22Rv1 (cell line): ENCODE measurements around the gene MIER3.
"Not testable (repeated sequence)": the region's sequence is repeated elsewhere in the genome, so short reads cannot be mapped to it uniquely, and the experiment has no call there.

ENCODE experiments used
- H3K27ac ChIP-seq: fragments of 450-650 bp; 2 replicates; pipeline ENCODE4 v1.5.1; 2017
- ZFX ChIP-seq: fragments of 450-650 bp; IDR thresholded peaks from 2 replicates; pipeline ENCODE4 v1.6.1; 2017; ENCODE audit warnings: antibody characterized with exemption, borderline replicate concordance
- TF ChIP-seq, protein P1 (sequence below): fragments of 450-650 bp; IDR thresholded peaks from 2 replicates; pipeline ENCODE4 v1.5.1; 2017; ENCODE audit warnings: mild to moderate bottlenecking

MIER3 gene

DNA sequence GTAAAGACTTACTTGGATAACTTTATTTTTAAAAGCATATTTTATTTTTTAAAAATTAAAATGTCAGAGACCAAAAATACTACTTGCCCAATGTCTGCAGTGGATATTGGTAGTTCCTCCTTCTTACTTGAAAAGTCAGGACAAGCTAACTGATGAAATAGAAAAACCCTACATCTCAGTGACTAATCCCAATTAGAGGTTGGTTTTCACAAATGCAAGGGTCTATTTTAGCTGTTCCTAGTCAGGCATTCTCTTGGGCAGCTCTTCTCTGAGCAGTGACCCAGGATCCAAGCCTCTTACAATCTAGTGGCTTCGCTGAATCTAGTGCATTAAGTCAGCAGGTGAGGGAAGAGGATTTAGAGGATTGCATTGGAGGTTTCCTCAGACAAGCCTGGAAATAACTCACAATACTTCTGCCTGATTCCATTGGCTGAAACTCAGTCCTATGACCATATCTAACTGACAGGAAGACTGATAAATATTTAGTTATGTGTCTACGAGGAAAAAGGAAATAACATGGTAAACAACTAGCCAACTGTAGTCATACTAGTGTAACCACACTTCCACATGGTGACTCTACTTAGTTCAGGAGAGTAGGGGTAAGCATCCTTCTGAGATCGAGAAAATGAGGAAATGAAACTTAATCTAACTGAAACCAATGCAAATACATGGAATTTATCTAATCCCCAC lies 34.2 kb upstream of the MIER3 start:
- no peak overlapping the region for H3K27ac ChIP-seq
- no peak for TF ChIP-seq ZFX
- TF ChIP-seq, protein P1, sequence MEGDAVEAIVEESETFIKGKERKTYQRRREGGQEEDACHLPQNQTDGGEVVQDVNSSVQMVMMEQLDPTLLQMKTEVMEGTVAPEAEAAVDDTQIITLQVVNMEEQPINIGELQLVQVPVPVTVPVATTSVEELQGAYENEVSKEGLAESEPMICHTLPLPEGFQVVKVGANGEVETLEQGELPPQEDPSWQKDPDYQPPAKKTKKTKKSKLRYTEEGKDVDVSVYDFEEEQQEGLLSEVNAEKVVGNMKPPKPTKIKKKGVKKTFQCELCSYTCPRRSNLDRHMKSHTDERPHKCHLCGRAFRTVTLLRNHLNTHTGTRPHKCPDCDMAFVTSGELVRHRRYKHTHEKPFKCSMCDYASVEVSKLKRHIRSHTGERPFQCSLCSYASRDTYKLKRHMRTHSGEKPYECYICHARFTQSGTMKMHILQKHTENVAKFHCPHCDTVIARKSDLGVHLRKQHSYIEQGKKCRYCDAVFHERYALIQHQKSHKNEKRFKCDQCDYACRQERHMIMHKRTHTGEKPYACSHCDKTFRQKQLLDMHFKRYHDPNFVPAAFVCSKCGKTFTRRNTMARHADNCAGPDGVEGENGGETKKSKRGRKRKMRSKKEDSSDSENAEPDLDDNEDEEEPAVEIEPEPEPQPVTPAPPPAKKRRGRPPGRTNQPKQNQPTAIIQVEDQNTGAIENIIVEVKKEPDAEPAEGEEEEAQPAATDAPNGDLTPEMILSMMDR = no peak

DNA sequence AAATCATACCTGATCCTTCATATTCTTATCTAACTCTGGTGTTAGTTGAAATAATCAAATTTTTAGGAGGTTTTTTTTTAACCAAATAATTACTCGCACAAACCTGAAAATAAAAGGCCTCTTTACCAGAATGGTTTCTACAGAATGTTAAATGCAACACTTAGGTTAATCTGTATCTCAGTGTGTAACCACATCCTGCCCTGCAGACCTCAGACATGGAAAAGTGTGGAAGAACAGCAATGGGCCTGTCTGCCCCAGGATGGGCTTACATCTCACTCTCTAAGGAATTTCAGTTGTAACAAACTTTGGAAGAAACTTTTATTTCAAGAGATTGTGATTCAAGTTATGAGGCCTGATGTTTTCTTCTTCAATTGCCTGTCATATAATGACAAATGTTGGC lies 32.5 kb upstream of the MIER3 start:
- no peak for TF ChIP-seq ZFX
- TF ChIP-seq, protein P1 = no peak
- no peak overlapping the region for H3K27ac ChIP-seq

DNA sequence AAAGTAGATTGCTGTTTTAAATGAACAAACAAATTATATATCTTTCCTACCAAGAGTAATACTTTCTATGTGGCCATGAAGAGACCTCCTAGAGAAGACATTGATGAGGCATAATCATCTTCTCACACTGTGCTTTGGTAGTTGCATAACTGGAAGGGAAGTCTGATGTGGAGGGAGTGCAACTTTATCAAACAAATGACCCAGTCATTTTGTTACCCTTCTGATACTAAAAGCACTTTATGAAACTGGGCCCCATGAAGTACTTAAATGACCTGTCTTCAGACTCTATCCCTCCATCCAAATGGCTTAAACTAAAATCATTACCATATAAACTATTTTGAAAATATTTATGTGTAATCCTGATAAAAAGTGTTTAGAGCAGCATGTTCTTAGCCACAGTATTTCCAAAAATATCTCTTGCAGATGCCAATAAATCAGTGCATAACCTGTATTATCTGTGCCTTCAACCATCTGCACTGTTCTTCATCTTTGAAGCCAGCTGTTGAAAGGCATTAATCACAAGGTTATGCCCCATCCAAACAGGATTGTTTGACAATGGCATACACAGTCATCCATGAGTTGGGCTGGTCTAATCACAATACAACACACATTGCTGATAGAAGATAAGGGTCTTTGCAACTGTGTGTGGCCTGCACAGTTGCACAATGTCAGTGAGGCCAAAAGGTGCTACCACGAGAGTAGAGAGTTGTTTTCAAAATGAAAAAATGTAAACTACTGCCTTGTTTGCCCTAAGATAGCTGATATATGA lies 31.9 kb upstream of the MIER3 start:
- H3K27ac ChIP-seq = no peak overlapping the region
- TF ChIP-seq, protein P1 = no peak
- no peak for TF ChIP-seq ZFX

DNA sequence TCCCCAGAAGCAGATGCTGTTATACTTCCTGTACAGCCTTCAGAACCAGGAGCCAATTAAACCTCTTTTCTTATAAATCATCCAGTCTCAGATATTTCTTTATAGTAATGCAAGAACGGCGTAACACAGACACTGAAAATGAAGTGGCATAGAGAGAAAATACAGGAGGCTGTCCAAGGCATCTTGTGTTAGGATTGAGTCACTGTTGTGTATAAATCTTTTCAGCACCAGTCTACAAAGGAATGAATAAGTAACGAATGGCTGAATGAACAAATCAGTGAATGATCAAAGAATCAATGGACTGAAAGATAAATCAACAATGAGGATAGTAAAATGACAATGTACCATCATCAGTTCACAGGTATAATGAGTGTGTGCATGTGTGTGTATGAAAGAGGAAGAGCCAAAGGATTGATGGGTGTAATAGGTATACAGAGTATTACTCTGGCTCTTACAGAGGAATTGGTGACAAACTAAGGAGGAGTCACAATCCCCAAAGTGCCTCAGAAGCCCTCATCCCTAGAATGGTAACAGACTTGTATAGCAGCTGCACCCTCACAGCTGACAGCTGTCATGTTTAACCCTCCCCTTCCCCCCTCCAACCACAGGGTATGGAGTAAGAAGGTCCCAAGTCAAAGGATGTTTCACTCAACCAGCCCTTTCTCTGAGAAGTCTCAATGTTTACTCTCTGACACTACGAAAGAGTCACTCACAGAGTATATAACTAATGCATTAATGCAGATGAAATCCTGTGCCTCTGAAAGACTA lies 29.8 kb upstream of the MIER3 start:
- no peak overlapping the region for H3K27ac ChIP-seq

DNA sequence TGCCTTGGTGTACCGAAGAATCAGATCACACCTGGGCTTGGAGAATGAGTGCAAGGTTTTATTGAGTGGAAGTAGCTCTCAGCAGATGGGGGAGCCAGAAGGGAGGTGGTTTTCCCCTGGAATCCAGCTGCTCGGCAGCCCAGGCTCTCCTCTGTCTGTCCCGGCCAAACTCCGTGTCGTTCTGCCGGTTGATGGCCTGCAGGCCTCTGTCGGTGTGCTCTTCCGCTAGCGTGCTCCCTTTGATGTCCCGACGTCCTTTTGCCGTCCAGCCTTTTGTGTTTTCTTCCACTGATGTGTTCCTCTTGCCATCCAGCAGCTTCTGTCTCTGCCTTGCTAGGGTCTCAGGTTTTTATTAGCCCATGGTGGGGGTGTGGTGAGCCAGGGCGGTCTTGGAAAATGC lies 28.0 kb upstream of the MIER3 start:
- TF ChIP-seq, protein P1 = no peak
- TF ChIP-seq ZFX = no peak
- no peak overlapping the region for H3K27ac ChIP-seq

More for the DNA sequence above, 29.8 kb upstream of the MIER3 start:
- TF ChIP-seq, protein P1 = no peak
- TF ChIP-seq ZFX = no peak

DNA sequence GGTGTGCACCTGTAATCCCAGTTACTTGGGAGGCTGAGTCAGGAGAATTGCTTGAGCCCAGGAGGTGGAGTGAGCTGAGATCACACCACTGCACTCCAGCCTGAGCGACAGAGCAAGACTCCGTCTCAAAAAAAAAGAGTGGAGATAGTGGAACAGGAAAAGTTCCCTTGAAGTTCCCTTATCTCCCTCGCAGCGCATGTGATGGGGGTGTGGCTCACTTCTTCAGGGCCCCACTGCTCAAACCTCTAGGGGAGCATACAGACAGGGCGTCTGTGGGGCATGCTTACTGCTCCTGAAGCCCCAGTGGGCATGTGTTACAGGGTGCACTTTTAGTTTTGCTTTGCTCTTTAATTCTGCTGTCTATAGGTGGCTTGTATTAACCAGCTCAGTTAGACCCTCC lies 27.6 kb upstream of the MIER3 start:
- not testable (repeated sequence) for H3K27ac ChIP-seq

DNA sequence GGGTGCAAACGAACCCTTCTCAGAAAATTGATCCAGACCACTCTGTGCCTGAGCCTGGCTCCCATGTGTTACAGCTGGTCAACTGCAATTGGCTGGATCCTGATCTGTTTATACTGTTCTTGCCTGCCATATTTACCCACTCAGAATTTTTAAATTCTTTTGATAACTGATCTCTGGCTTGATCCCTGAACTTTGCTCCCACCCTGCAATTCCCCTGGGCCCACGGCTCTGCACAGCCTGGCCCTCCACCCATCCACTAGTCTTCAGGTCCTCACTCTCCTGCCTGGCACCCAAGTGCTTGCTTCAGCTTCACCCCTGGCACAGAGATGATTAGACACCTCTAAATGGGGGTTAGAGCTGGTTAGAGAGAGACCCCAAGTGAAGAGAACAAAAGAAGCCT lies 25.9 kb upstream of the MIER3 start:
- TF ChIP-seq, protein P1 = no peak
- TF ChIP-seq ZFX = no peak
- H3K27ac ChIP-seq = no peak overlapping the region
